Lower leg skin (tissue), 4 donors: ENCODE results near the gene TIMM17A. TPM values are rescaled to one million over a fixed set of nuclear protein-coding genes. Genes with fewer than 3 reads are reported as not detected.

Experiments
- DNase-seq, 2 donors: peaks; one replicate each; pipeline ENCODE4 v3.0.0-alpha.2; 2019; ENCODE audit warnings: low spot score in 2 of 2
- H3K4me3 ChIP-seq: fragments of 200-600 bp; sonication (generic); 2 replicates; pipeline ENCODE4 v1.5.1; 2017; ENCODE audit warnings: mild to moderate bottlenecking, low read depth; ENCODE audit not compliant: poor library complexity, severe bottlenecking
- POLR2A ChIP-seq, 2 donors: fragments of 450-650 bp; IDR thresholded peaks; one replicate each; pipeline ENCODE4 v1.6.1; 2016 to 2017; ENCODE audit warnings: antibody characterized with exemption in 2 of 2, mild to moderate bottlenecking in 1 of 2, moderate library complexity in 1 of 2
- WGBS, 2 donors: methylation state at CpG; one replicate each; pipeline ENCODE4 v1.1.5; 2018; 5-methylcytosine and 5-hydroxymethylcytosine counted together
- intact Hi-C: fragments of 100-400 bp; cut with DNase I; formaldehyde crosslinking; loops from one replicate; pipeline ENCODE4 v1.15.0; 2023; ENCODE audit warnings: low total_unique reads
- total RNA-seq, 4 donors: library from RNA; depleted of rRNA; stranded (reverse); fragments of >200 nt; gene quantifications; one replicate each; pipeline ENCODE4 v1.1.0, GENCODE V29; 2016
- TF ChIP-seq, protein P1 (sequence below), 3 donors: fragments of 450-650 bp; IDR thresholded peaks; one replicate each; pipeline ENCODE4 v1.5.1; 2016; ENCODE audit warnings: antibody characterized with exemption in 3 of 3, mild to moderate bottlenecking in 3 of 3, moderate library complexity in 2 of 3

The TIMM17A gene
- total RNA-seq, 4 donors from 2014 or later = 18.7 to 22.4 (median 20.2) TPM

DNA sequence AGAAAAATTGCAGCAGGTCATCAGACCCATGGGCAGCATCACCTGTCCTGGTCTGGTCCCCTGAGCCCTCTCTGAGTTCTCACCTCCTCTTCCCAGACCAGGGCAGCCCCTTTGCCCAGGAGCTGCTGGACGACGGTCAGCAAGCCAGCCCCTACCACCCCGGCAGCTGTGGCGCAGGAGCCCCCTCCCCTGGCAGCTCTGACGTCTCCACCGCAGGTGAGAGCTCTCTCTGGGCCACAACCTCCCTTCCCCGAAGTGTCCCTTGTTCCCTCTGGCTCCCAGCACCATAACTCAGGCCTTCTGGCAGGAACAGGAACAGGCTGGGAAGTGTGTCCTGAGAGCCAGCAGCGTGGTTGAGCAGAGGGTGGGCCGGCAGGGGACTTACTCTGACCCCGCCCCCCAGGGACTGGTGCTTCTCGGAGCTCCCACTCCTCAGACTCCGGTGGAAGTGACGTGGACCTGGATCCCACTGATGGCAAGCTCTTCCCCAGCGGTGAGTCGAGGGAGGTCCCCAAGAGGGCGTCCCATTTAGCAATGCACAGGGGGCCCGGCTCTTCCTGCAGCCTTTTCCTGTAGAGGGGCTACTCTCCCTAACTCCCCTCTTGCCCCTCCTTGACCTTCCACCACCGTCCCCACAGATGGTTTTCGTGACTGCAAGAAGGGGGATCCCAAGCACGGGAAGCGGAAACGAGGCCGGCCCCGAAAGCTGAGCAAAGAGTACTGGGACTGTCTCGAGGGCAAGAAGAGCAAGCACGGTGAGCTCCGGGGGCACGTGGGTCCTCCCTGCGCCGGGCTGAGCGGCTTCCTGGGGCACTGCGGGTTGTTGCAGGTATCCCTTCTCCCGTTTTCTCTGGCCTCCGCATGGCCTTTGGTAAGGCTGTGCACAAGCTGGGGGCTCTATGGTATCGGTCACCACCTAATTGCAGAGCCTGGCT lies 57.5 kb downstream of the TIMM17A start:
- 83 to 92% methylated on average over 33 to 35 of the region's 35 CpGs for WGBS, 2 donors
- H3K4me3 ChIP-seq = no peak overlapping the region
- no peak for TF ChIP-seq POLR2A (IDR thresholded peaks at IDR 0.05)
- TF ChIP-seq, protein P1, sequence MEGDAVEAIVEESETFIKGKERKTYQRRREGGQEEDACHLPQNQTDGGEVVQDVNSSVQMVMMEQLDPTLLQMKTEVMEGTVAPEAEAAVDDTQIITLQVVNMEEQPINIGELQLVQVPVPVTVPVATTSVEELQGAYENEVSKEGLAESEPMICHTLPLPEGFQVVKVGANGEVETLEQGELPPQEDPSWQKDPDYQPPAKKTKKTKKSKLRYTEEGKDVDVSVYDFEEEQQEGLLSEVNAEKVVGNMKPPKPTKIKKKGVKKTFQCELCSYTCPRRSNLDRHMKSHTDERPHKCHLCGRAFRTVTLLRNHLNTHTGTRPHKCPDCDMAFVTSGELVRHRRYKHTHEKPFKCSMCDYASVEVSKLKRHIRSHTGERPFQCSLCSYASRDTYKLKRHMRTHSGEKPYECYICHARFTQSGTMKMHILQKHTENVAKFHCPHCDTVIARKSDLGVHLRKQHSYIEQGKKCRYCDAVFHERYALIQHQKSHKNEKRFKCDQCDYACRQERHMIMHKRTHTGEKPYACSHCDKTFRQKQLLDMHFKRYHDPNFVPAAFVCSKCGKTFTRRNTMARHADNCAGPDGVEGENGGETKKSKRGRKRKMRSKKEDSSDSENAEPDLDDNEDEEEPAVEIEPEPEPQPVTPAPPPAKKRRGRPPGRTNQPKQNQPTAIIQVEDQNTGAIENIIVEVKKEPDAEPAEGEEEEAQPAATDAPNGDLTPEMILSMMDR (IDR thresholded peaks at IDR 0.05) = no peak
- intact Hi-C loops = no loop called here
- no peak for DNase-seq

- TF ChIP-seq, protein P1 (IDR thresholded peaks at IDR 0.05) = no peak
- no peak for TF ChIP-seq POLR2A (IDR thresholded peaks at IDR 0.05)
- DNase-seq = no peak
- intact Hi-C loops = no loop called here
- 90 to 99% methylated on average over 11 to 12 of the region's 12 CpGs for WGBS, 2 donors
- H3K4me3 ChIP-seq = no peak overlapping the region
These were observed 58.3 kb downstream of the TIMM17A start for GRCh38 chr1:202013603-202014002.

DNA sequence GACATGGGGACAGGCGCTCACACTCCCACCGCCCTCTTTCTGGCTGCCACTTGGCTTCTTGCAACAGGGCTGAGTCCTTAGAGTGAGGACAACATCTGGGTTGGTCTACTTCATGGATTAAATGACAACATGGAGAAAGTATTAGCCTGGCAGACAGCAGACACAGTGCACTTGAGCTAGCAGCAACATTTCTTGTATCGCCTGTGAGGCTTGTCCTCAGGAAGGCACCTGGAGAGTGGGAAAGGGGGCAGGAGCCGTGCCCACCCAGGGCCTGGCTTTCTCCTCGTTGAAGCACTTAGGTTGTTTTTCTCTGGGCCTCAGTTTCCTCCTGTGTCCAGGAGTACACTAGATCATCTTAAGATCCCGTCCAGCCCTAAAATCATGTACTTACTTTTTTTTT lies 58.8 kb downstream of the TIMM17A start:
- TF ChIP-seq, protein P1 (IDR thresholded peaks at IDR 0.05) = no peak
- no peak for TF ChIP-seq POLR2A (IDR thresholded peaks at IDR 0.05)
- intact Hi-C loops = no loop called here
- 83 to 88% methylated on average over 6 of the region's 6 CpGs for WGBS, 2 donors

DNA sequence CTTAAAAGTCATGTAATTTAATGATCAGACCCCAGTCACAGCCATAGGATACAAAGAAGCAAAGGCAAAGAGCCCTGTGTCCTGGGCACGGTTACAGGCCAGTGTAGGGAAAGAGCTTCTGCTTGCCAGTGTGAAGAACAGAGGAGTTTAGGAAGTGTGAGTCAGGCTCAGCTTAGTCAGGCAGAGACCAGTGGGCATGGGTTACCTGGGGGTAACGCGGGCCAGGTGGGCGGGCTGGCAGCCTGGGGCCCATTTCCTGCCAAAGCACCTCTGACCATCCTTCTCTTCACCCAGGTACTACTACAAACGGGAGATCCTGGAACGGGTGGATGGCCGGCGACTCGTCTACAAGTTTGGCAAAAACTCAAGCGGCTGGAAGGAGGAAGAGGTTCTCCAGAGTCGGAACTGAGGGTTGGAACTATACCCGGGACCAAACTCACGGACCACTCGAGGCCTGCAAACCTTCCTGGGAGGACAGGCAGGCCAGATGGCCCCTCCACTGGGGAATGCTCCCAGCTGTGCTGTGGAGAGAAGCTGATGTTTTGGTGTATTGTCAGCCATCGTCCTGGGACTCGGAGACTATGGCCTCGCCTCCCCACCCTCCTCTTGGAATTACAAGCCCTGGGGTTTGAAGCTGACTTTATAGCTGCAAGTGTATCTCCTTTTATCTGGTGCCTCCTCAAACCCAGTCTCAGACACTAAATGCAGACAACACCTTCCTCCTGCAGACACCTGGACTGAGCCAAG lies 59.8 kb downstream of the TIMM17A start:
- WGBS, 2 donors = 84 to 91% methylated on average over 17 of the region's 17 CpGs
- intact Hi-C loops = no loop called here
- no peak overlapping the region for H3K4me3 ChIP-seq
- no peak for DNase-seq
- no peak for TF ChIP-seq POLR2A (IDR thresholded peaks at IDR 0.05)
- TF ChIP-seq, protein P1 (IDR thresholded peaks at IDR 0.05) = no peak

More for the DNA sequence above, 58.8 kb downstream of the TIMM17A start:
- no peak overlapping the region for H3K4me3 ChIP-seq
- DNase-seq = no peak

DNA sequence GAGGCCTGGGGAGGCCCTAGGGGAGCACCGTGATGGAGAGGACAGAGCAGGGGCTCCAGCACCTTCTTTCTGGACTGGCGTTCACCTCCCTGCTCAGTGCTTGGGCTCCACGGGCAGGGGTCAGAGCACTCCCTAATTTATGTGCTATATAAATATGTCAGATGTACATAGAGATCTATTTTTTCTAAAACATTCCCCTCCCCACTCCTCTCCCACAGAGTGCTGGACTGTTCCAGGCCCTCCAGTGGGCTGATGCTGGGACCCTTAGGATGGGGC lies 60.3 kb downstream of the TIMM17A start:
- no peak for TF ChIP-seq POLR2A (IDR thresholded peaks at IDR 0.05)
- TF ChIP-seq, protein P1 (IDR thresholded peaks at IDR 0.05) = no peak
- no peak for DNase-seq
- no peak overlapping the region for H3K4me3 ChIP-seq
- intact Hi-C loops = no loop called here
- WGBS, 2 donors = 77 to 78% methylated on average over 3 of the region's 3 CpGs
